PFSK-1 (cell line): ENCODE results near the gene CUEDC1.

Experiments used
- FOXP2 ChIP-seq: optimal IDR thresholded peaks from 2 replicates; pipeline ENCODE3; 2011; ENCODE audit warnings: borderline replicate concordance, control low read depth, inconsistent platforms; ENCODE audit not compliant: insufficient read depth; ENCODE audit errors: extremely low read length, extremely low read depth
- POLR2AphosphoS5 ChIP-seq: IDR thresholded peaks from 2 replicates; pipeline ENCODE4 v1.6.1; 2012; ENCODE audit warnings: low read depth, mild to moderate bottlenecking, control low read depth, low read length, moderate library complexity
- SIN3A ChIP-seq: IDR thresholded peaks from 2 replicates; pipeline ENCODE4 v1.6.1; 2012; ENCODE audit warnings: mild to moderate bottlenecking, low read length, moderate library complexity, borderline replicate concordance; ENCODE audit not compliant: insufficient read depth
- TAF1 ChIP-seq: IDR thresholded peaks from 2 replicates; pipeline ENCODE4 v1.6.1; 2012; ENCODE audit warnings: low read length, control low read depth, borderline replicate concordance; ENCODE audit not compliant: insufficient read depth
- TF ChIP-seq, protein P1 (sequence below), 2 experiments: IDR thresholded peaks; 2 replicates each; pipeline versions ENCODE4 v1.6.1 to v1.8.0; 2011 to 2012; ENCODE audit warnings: low read depth in 2 of 2, low read length in 2 of 2, control low read depth in 1 of 2, inconsistent platforms in 1 of 2, mild to moderate bottlenecking in 1 of 2, moderate library complexity in 1 of 2; ENCODE audit not compliant: insufficient read depth in 1 of 2

The CUEDC1 gene

GRCh38 chr17:57895382-57896060 is 59.7 kb downstream of the CUEDC1 start:
- TF ChIP-seq, protein P1, sequence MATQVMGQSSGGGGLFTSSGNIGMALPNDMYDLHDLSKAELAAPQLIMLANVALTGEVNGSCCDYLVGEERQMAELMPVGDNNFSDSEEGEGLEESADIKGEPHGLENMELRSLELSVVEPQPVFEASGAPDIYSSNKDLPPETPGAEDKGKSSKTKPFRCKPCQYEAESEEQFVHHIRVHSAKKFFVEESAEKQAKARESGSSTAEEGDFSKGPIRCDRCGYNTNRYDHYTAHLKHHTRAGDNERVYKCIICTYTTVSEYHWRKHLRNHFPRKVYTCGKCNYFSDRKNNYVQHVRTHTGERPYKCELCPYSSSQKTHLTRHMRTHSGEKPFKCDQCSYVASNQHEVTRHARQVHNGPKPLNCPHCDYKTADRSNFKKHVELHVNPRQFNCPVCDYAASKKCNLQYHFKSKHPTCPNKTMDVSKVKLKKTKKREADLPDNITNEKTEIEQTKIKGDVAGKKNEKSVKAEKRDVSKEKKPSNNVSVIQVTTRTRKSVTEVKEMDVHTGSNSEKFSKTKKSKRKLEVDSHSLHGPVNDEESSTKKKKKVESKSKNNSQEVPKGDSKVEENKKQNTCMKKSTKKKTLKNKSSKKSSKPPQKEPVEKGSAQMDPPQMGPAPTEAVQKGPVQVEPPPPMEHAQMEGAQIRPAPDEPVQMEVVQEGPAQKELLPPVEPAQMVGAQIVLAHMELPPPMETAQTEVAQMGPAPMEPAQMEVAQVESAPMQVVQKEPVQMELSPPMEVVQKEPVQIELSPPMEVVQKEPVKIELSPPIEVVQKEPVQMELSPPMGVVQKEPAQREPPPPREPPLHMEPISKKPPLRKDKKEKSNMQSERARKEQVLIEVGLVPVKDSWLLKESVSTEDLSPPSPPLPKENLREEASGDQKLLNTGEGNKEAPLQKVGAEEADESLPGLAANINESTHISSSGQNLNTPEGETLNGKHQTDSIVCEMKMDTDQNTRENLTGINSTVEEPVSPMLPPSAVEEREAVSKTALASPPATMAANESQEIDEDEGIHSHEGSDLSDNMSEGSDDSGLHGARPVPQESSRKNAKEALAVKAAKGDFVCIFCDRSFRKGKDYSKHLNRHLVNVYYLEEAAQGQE (IDR thresholded peaks at IDR 0.05; ENCODE audit: insufficient read depth in 1 of 2, low read depth in 2 of 2, low read length in 2 of 2): no peak
- no peak for TF ChIP-seq TAF1
- TF ChIP-seq SIN3A: no peak
- no peak for TF ChIP-seq FOXP2
- no peak for TF ChIP-seq POLR2AphosphoS5

DNA sequence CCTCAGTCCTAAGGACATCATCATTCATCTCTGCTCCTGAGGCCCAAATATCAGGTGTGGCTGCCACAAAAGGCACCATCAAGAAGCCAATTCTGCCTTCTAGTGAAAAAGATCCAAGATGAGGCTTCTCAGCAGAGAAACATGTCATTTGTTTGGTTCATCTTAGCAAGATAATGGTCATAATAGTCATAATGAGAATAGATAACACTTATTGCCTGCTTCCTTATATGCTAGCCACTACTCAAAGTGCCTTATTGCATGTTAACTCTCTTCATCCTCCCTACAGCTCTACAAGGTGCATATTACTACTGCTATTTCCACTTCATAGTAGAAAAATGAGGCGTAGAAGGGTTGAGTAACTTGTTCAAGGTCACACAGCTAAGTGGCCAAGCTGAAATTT is 60.4 kb downstream of the CUEDC1 start:
- TF ChIP-seq POLR2AphosphoS5: no peak
- TF ChIP-seq SIN3A: no peak
- TF ChIP-seq, protein P1 (IDR thresholded peaks at IDR 0.05; ENCODE audit: insufficient read depth in 1 of 2, low read depth in 2 of 2, low read length in 2 of 2): no peak
- no peak for TF ChIP-seq TAF1
- no peak for TF ChIP-seq FOXP2

DNA sequence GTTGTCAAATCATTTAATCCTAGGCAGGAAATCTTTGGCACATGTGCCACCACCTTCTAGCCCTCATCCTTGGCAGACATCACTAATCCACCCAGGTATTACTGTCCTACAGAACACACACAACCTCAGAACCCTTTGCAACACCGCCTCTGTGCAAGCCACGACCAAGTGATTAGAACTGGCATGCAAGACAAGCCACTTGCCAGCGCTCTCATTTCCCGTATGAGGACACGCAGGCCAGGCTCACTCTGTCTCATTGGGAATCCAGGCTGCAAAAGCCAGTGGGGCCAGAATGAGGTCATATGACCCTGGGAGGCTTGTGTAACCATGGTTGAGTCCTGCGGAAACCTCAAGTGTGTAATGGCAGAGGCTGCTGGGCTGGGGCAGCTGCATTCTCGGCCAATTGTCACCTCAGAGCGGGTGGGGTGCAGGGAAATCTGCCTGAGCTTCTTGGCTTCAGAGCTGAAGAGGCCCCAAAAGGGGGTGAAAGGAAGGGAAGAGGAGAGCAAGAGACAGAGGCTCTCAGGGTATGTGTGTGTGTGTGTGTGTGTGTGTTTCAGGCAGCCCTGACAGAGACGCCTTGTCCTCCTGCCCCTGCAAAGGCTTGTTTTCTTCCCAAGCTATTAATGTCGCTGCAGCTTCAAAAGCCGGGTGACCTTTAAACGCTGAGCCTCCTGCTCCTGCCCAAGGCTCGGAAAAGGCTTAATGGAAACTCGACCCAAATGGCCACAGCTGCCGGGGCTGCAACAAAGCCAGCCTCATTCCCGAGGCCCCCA is 62.2 kb downstream of the CUEDC1 start:
- no peak for TF ChIP-seq FOXP2
- TF ChIP-seq POLR2AphosphoS5: no peak
- TF ChIP-seq SIN3A: no peak
- TF ChIP-seq, protein P1 (IDR thresholded peaks at IDR 0.05; ENCODE audit: insufficient read depth in 1 of 2, low read depth in 2 of 2, low read length in 2 of 2): no peak
- no peak for TF ChIP-seq TAF1

GRCh38 chr17:57892146-57892819 is 62.9 kb downstream of the CUEDC1 start:
- TF ChIP-seq POLR2AphosphoS5 (no peak), FOXP2 (no peak), TAF1 (no peak), SIN3A (no peak)
- TF ChIP-seq, protein P1 (IDR thresholded peaks at IDR 0.05; ENCODE audit: insufficient read depth in 1 of 2, low read depth in 2 of 2, low read length in 2 of 2): no peak
